Choroid plexus epithelial cell (primary cell): ENCODE results near the gene STAB2.

Experiments
- DNase-seq: peaks from one replicate; pipeline ENCODE4 v3.0.0-alpha.2; 2010; ENCODE audit warnings: low read depth
- H3K4me3 ChIP-seq: 2 replicates; pipeline ENCODE4 v1.5.1; 2011; ENCODE audit warnings: low read depth, mild to moderate bottlenecking, control low read depth, low read length, moderate library complexity
- CTCF ChIP-seq: conservative IDR thresholded peaks from 2 replicates; pipeline ENCODE4 v1.5.1; 2011; ENCODE audit warnings: low read depth, mild to moderate bottlenecking, control low read depth, inconsistent platforms, low read length, moderate library complexity

STAB2 gene

GRCh38 chr12:103632554-103633216, 45.6 kb downstream of the STAB2 start:
- no peak overlapping the region for H3K4me3 ChIP-seq
- peak; percentile 75 for DNase-seq
- peak; percentile 98 for TF ChIP-seq CTCF

- TF ChIP-seq CTCF = no peak
- DNase-seq = no peak
- H3K4me3 ChIP-seq = no peak overlapping the region
Measured at GRCh38 chr12:103634732-103635131, 47.7 kb downstream of the STAB2 start.

GRCh38 chr12:103635419-103635818, 48.3 kb downstream of the STAB2 start:
- no peak for TF ChIP-seq CTCF

DNA sequence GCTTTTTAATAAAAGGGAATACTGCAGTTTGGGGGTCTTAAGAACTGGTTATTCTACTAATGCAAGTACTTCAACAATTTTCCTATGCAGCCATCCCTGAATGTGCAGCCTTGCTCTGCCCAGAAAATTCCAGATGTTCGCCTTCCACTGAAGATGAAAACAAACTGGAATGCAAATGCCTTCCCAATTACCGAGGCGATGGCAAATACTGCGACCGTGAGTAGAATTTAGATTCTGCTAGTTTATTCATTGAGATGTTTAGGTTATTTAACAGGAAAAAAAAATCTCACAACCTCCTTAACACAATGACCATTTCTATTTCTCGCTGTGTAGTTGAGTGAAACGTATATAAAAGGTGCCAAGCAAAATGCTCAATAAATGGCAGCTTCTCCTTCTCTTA, 49.9 kb downstream of the STAB2 start:
- no peak for DNase-seq
- TF ChIP-seq CTCF = no peak
- no peak overlapping the region for H3K4me3 ChIP-seq

More at GRCh38 chr12:103635419-103635818, 48.3 kb downstream of the STAB2 start:
- H3K4me3 ChIP-seq = no peak overlapping the region
- no peak for DNase-seq

- no peak overlapping the region for H3K4me3 ChIP-seq
- no peak for TF ChIP-seq CTCF
- no peak for DNase-seq
Measured at GRCh38 chr12:103637429-103637828, 50.4 kb downstream of the STAB2 start.

- TF ChIP-seq CTCF = no peak
- DNase-seq = no peak
Measured at GRCh38 chr12:103639983-103640382, 52.9 kb downstream of the STAB2 start.

GRCh38 chr12:103640410-103640809, 53.3 kb downstream of the STAB2 start:
- no peak for DNase-seq
- no peak overlapping the region for H3K4me3 ChIP-seq
- no peak for TF ChIP-seq CTCF

More at GRCh38 chr12:103639983-103640382, 52.9 kb downstream of the STAB2 start:
- H3K4me3 ChIP-seq = no peak overlapping the region
